HepG2 (cell line): ENCODE data around the gene NXF3. TPM values are rescaled to one million over a fixed set of nuclear protein-coding genes. Genes with fewer than 3 reads are reported as not detected.

Experiments used
- ATAC-seq: fragments of 200-7000 bp; cut with Tn5 transposase; 3 replicates; pipeline ENCODE4 v1.9.1; 2020; ENCODE audit warnings: mild to moderate bottlenecking, moderate library complexity
- BruUV-seq: library from RNA; stranded (reverse); fragments of 400-500 nt; replicated peaks from 2 replicates; lab custom pipeline; 2021; lab: Mats Ljungman, UMichigan
- CTCF ChIA-PET: fragments of 300-600 bp; formaldehyde crosslinking; extraction: SDS; loops from one replicate; lab custom pipeline; 2021; ENCODE audit warnings: low total read pairs, inconsistent platforms, low intra/inter-chr PET ratio; lab: Yijun Ruan, JAX
- POLR2A ChIA-PET: fragments of 350-600 bp; sonication (Branson Sonifier 250); formaldehyde crosslinking; loops from one replicate; lab custom pipeline; 2020; ENCODE audit warnings: antibody characterized with exemption, inconsistent platforms; lab: Yijun Ruan, JAX
- DNase-seq: peaks from one replicate; pipeline ENCODE4 v3.0.0-alpha.2; 2015; ENCODE audit warnings: low spot score
- FAIRE-seq: peaks from 3 replicates; lab custom pipeline; 2011; peaks lifted over from hg19 to GRCh38; lab: Jason Lieb, UNC
- H2AFZ ChIP-seq: one replicate; pipeline ENCODE4 v1.6.1; 2011; ENCODE audit warnings: low read length, inconsistent platforms
- H3K27ac ChIP-seq: fragments of 300-600 bp; 3 replicates; pipeline ENCODE4 v1.8.0; 2011; ENCODE audit warnings: mixed run types, mild to moderate bottlenecking, mixed read lengths, low read length, inconsistent platforms; ENCODE audit not compliant: insufficient read depth; ENCODE audit errors: extremely low read length
- H3K27me3 ChIP-seq, 2 experiments: fragments of 200-600 bp in 1 of 2; 2 replicates in 1 of 2; 3 replicates in 1 of 2; pipeline versions ENCODE4 v1.6.0 to v1.8.0; 2011; ENCODE audit warnings: low read length in 2 of 2, mild to moderate bottlenecking in 2 of 2, moderate library complexity in 2 of 2, inconsistent platforms in 1 of 2; ENCODE audit not compliant: insufficient read depth in 2 of 2, control insufficient read depth in 1 of 2
- H3K36me3 ChIP-seq, 2 experiments: fragments of 200-600 bp in 1 of 2; replicated peaks in 1 of 2; 2 replicates in 1 of 2; 3 replicates in 1 of 2; pipeline versions ENCODE4 v1.5.1 to v1.8.0; 2011; ENCODE audit warnings: low read length in 2 of 2, inconsistent platforms in 1 of 2; ENCODE audit not compliant: insufficient read depth in 2 of 2, control insufficient read depth in 1 of 2
- H3K4me1 ChIP-seq: 2 replicates; pipeline ENCODE4 v1.5.1; 2012; ENCODE audit warnings: low read length, inconsistent platforms; ENCODE audit not compliant: insufficient read depth
- H3K4me2 ChIP-seq: 2 replicates; pipeline ENCODE4 v1.6.0; 2011; ENCODE audit warnings: low read depth, low read length, inconsistent platforms
- H3K4me3 ChIP-seq, 3 experiments: fragments of 200-600 bp in 1 of 3; sonication (generic), shearing (Covaris generic) in 1 of 3; replicated peaks in 1 of 3; 2 replicates each; pipeline ENCODE4 v1.5.1; 2011 to 2016; ENCODE audit warnings: low read length in 3 of 3, inconsistent platforms in 2 of 3, low read depth in 2 of 3, mild to moderate bottlenecking in 2 of 3, control low read depth in 1 of 3, mixed read lengths in 1 of 3; ENCODE audit not compliant: insufficient read depth in 1 of 3
- H3K79me2 ChIP-seq: one replicate; pipeline ENCODE4 v1.6.1; 2011; ENCODE audit warnings: low read length, inconsistent platforms; ENCODE audit not compliant: insufficient read depth
- H3K9ac ChIP-seq: 2 replicates; pipeline ENCODE4 v1.6.0; 2011; ENCODE audit warnings: mild to moderate bottlenecking, low read depth, low read length, inconsistent platforms; ENCODE audit not compliant: insufficient read depth
- H3K9me3 ChIP-seq: 2 replicates; pipeline ENCODE4 v1.5.1; 2012; ENCODE audit warnings: mild to moderate bottlenecking, low read length
- H4K20me1 ChIP-seq: 2 replicates; pipeline ENCODE4 v1.6.0; 2011; ENCODE audit warnings: inconsistent platforms, mild to moderate bottlenecking, low read length, moderate library complexity; ENCODE audit not compliant: insufficient read depth
- JUND ChIP-seq: sonication (generic); formaldehyde crosslinking; IDR thresholded peaks from 2 replicates; pipeline ENCODE4 v1.8.0; 2022; ENCODE audit warnings: mild to moderate bottlenecking, missing genetic modification reagents
- MTA3 ChIP-seq: sonication (generic); formaldehyde crosslinking; IDR thresholded peaks from 2 replicates; pipeline ENCODE4 v1.4.0; 2020; ENCODE audit warnings: missing genetic modification reagents
- MXI1 ChIP-seq: IDR thresholded peaks from 3 replicates; pipeline ENCODE4 v1.6.1; 2012; ENCODE audit warnings: low read depth, low read length, inconsistent platforms, borderline replicate concordance
- SAP130 ChIP-seq: IDR thresholded peaks from 2 replicates; pipeline ENCODE4 v1.6.1; 2016; ENCODE audit warnings: low read depth
- SCMH1 ChIP-seq: sonication (generic); formaldehyde crosslinking; IDR thresholded peaks from 2 replicates; pipeline ENCODE4 v1.9.0; 2021; ENCODE audit warnings: missing genetic modification reagents, mild to moderate bottlenecking, borderline replicate concordance
- ZNF326 ChIP-seq: sonication (generic); formaldehyde crosslinking; IDR thresholded peaks from 2 replicates; pipeline ENCODE4 v1.4.0; 2020; ENCODE audit warnings: missing genetic modification reagents, borderline replicate concordance
- ZNF414 ChIP-seq: sonication (generic); formaldehyde crosslinking; IDR thresholded peaks from 2 replicates; pipeline ENCODE4 v1.5.0; 2020; ENCODE audit warnings: missing genetic modification reagents
- ZNF510 ChIP-seq: sonication (generic); formaldehyde crosslinking; IDR thresholded peaks from 2 replicates; pipeline ENCODE4 v1.4.0; 2020; ENCODE audit warnings: low read depth, mild to moderate bottlenecking, missing genetic modification reagents
- WGBS: methylation state at CpG from one replicate; pipeline ENCODE4 v1.1.6; 2017; ENCODE audit warnings: low lambda C conversion rate; 5-methylcytosine and 5-hydroxymethylcytosine counted together
- in situ Hi-C: cut with HindIII; loops from 2 replicates; pipeline ENCODE4 v1.10.0; 2017; ENCODE audit warnings: low pct_unique_long_range_greater_than_20kb; ENCODE audit not compliant: extremely low pct_ligation_motif_present
- intact Hi-C: fragments of 100-400 bp; cut with micrococcal nuclease; formaldehyde crosslinking; loops from one replicate; pipeline ENCODE4 v1.10.0; 2022; ENCODE audit not compliant: unreplicated experiment
- polyA plus RNA-seq, 8 experiments: library from polyadenylated mRNA; depleted of rRNA in 3 of 8; stranded (reverse) in 7 of 8; unstranded in 1 of 8; fragments of >200 nt; fragmentation: Illumina TruSeq in 4 of 8; extraction: Trizol in 4 of 8; gene quantifications; 2 replicates each; pipeline versions ENCODE4 v1.2.1 to v1.2.3, GENCODE V29; 2011 to 2016; ENCODE audit warnings: low read depth in 4 of 8, missing spikeins in 1 of 8, mixed read lengths in 1 of 8; ENCODE audit not compliant: insufficient read depth in 1 of 8
- total RNA-seq, 5 experiments: library from RNA; depleted of rRNA; stranded (reverse); fragments of >200 nt; fragmentation: Illumina TruSeq; extraction: Trizol; gene quantifications; 2 replicates each; pipeline ENCODE4 v1.2.3, GENCODE V29; 2016; ENCODE audit warnings: low read depth in 1 of 5
- TF ChIP-seq, protein P1 (sequence below): sonication (generic); formaldehyde crosslinking; IDR thresholded peaks from 2 replicates; pipeline ENCODE4 v1.4.0; 2020; ENCODE audit warnings: low read depth, missing genetic modification reagents
- TF ChIP-seq, protein P2 (sequence below), 2 experiments: sonication (generic) in 1 of 2; formaldehyde crosslinking in 1 of 2; IDR thresholded peaks; 2 replicates each; pipeline versions ENCODE4 v1.4.0 to v1.6.1; 2016 to 2020; ENCODE audit warnings: borderline replicate concordance in 1 of 2, low read depth in 1 of 2, mild to moderate bottlenecking in 1 of 2, missing genetic modification reagents in 1 of 2

Gene NXF3
- total and polyA plus RNA-seq, 2 of the 13 experiments (the other 11 are each of a cell fraction or from before 2014, with no cell fraction given) = 0.05 TPM; not detected in 1

DNA sequence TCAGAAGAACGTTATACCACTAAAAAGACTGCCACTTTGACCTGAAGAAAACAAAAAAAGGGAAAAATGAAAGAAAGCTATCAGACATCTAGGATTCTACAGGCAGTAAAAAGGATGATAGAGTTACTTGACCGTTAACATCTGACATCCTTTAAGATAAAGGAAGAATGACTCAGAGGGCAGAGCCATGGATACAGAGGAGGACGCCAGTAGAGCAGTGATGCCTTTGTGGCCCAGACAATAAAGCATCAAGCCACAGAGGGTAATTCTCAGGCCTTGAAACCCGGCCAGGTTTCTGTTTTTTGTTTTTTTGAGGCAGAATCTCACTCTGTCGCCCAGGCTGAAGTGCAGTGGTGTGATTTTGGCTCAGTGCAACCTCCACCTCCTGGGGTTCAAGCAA is 19.5 kb downstream of the NXF3 start:
- POLR2A ChIA-PET = no interaction called here
- in situ Hi-C loops = no loop called here
- Histone ChIP-seq H3K36me3 (no peaks in the 10 kb centered on the region), H3K4me3 (no peak overlapping the region), H3K27ac (no peak overlapping the region), H2AFZ (no peak overlapping the region), H3K27me3 (no peaks in the 10 kb centered on the region), H3K9me3 (no peaks in the 10 kb centered on the region), H4K20me1 (no peaks in the 10 kb centered on the region), H3K79me2 (no peaks in the 10 kb centered on the region), H3K4me1 (no peaks in the 10 kb centered on the region), H3K9ac (no peak overlapping the region), H3K4me2 (no peak overlapping the region)
- DNase-seq (no peak), ATAC-seq (no peak), FAIRE-seq (no peak)
- BruUV-seq = no TSS peak
- CTCF ChIA-PET = no interaction called here
- WGBS = 19% methylated on average over 3 of the region's 5 CpGs
- intact Hi-C loops = no loop called here
- no peak for TF ChIP-seq MXI1
- TF ChIP-seq ZNF414 (CRISPR knock-in tag) = no peak
- no peak for TF ChIP-seq JUND
- TF ChIP-seq SCMH1 (CRISPR knock-in tag) = no peak
- TF ChIP-seq, protein P1, sequence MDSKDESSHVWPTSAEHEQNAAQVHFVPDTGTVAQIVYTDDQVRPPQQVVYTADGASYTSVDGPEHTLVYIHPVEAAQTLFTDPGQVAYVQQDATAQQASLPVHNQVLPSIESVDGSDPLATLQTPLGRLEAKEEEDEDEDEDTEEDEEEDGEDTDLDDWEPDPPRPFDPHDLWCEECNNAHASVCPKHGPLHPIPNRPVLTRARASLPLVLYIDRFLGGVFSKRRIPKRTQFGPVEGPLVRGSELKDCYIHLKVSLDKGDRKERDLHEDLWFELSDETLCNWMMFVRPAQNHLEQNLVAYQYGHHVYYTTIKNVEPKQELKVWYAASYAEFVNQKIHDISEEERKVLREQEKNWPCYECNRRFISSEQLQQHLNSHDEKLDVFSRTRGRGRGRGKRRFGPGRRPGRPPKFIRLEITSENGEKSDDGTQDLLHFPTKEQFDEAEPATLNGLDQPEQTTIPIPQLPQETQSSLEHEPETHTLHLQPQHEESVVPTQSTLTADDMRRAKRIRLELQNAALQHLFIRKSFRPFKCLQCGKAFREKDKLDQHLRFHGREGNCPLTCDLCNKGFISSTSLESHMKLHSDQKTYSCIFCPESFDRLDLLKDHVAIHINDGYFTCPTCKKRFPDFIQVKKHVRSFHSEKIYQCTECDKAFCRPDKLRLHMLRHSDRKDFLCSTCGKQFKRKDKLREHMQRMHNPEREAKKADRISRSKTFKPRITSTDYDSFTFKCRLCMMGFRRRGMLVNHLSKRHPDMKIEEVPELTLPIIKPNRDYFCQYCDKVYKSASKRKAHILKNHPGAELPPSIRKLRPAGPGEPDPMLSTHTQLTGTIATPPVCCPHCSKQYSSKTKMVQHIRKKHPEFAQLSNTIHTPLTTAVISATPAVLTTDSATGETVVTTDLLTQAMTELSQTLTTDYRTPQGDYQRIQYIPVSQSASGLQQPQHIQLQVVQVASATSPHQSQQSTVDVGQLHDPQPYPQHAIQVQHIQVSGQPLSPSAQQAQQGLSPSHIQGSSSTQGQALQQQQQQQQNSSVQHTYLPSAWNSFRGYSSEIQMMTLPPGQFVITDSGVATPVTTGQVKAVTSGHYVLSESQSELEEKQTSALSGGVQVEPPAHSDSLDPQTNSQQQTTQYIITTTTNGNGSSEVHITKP (CRISPR knock-in tag) = no peak
- TF ChIP-seq, protein P2, sequence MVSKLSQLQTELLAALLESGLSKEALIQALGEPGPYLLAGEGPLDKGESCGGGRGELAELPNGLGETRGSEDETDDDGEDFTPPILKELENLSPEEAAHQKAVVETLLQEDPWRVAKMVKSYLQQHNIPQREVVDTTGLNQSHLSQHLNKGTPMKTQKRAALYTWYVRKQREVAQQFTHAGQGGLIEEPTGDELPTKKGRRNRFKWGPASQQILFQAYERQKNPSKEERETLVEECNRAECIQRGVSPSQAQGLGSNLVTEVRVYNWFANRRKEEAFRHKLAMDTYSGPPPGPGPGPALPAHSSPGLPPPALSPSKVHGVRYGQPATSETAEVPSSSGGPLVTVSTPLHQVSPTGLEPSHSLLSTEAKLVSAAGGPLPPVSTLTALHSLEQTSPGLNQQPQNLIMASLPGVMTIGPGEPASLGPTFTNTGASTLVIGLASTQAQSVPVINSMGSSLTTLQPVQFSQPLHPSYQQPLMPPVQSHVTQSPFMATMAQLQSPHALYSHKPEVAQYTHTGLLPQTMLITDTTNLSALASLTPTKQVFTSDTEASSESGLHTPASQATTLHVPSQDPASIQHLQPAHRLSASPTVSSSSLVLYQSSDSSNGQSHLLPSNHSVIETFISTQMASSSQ (IDR thresholded peaks at IDR 0.05; ENCODE audit: low read depth) = no peak
- TF ChIP-seq, protein P2 (CRISPR knock-in tag; IDR thresholded peaks at IDR 0.05; ENCODE audit: borderline replicate concordance) = no peak
- TF ChIP-seq ZNF326 (CRISPR knock-in tag) = no peak
- no peak for TF ChIP-seq MTA3 (CRISPR knock-in tag)
- TF ChIP-seq ZNF510 (CRISPR knock-in tag) = no peak
- TF ChIP-seq SAP130 = no peak
